Urinary bladder (tissue), 4 donors: Measurements from ENCODE around the gene TSHR. TPM values are rescaled to one million over a fixed set of nuclear protein-coding genes. Genes with fewer than 3 reads are reported as not detected.
"Not testable (repeated sequence)": the region's sequence is repeated elsewhere in the genome, so short reads cannot be mapped to it uniquely, and the experiment has no call there.

Experiments
- DNase-seq: peaks from one replicate; pipeline ENCODE4 v3.0.0-alpha.2; 2015; ENCODE audit errors: extremely low spot score
- H3K27ac ChIP-seq: one replicate; pipeline ENCODE4 v1.5.1; 2013; ENCODE audit warnings: low read depth, mild to moderate bottlenecking, moderate library complexity
- H3K36me3 ChIP-seq: one replicate; pipeline ENCODE4 v1.6.1; 2013; ENCODE audit warnings: mild to moderate bottlenecking, moderate library complexity; ENCODE audit not compliant: insufficient read depth
- H3K4me1 ChIP-seq: one replicate; pipeline ENCODE4 v1.6.1; 2013; ENCODE audit warnings: mild to moderate bottlenecking, moderate library complexity; ENCODE audit not compliant: insufficient read depth
- H3K4me3 ChIP-seq: one replicate; pipeline ENCODE4 v1.5.1; 2013; ENCODE audit warnings: low read depth, low read length
- WGBS: extraction: QIAGEN DNeasy Blood & Tissue Kit; methylation state at CpG from one replicate; pipeline ENCODE4 v1.1.7; 2013; 5-methylcytosine and 5-hydroxymethylcytosine counted together
- polyA plus RNA-seq: library from polyadenylated mRNA; stranded (reverse); fragments of 200-250 nt; gene quantifications from one replicate; pipeline ENCODE4 v1.2.3, GENCODE V29; 2013
- total RNA-seq: library from RNA; depleted of rRNA; stranded (reverse); fragments of >200 nt; gene quantifications from one replicate; pipeline ENCODE4 v1.2.3, GENCODE V29; 2014
- donor health status: healthy with polysubstance abuse.
- donor health status: healthy.

Gene TSHR
- total and polyA plus RNA-seq, 2 donors, result 0.16 to 1.1 TPM

- WGBS, result 88% methylated on average over 1 of the region's 1 CpG
- Histone ChIP-seq H3K4me1 (no peaks in the 10 kb centered on the region), H3K36me3 (no peaks in the 10 kb centered on the region), H3K4me3 (no peak overlapping the region), H3K27ac (no peak overlapping the region)
- DNase-seq, result no peak
Observed at GRCh38 chr14:80940146-80940545, 15.3 kb upstream of the TSHR start.

GRCh38 chr14:80941241-80942185 lies 13.9 kb upstream of the TSHR start, which contains the start of gene CEP128:
CEP128 (minus strand) TSS chr14:80941738.
- peak; percentile 95 for DNase-seq
- Histone ChIP-seq H3K27ac (no peak within 1 kb of the TSS), H3K4me1 (no peaks in the 10 kb centered on the region), H3K36me3 (no peaks in the 10 kb centered on the region), H3K4me3 (peak within 1 kb of the TSS; percentile 62)
- 2% methylated on average over 40 of the region's 40 CpGs for WGBS

GRCh38 chr14:80942191-80942600 lies 13.2 kb upstream of the TSHR start:
- DNase-seq, result no peak
- 40% methylated on average over 5 of the region's 5 CpGs for WGBS

GRCh38 chr14:80944861-80945617 lies 10.4 kb upstream of the TSHR start:
- no peak for DNase-seq
- WGBS, result 86% methylated on average over 5 of the region's 5 CpGs
- H3K4me3 ChIP-seq, result no peak overlapping the region
- H3K36me3 ChIP-seq, result no peaks in the 10 kb centered on the region
- H3K4me1 ChIP-seq, result no peaks in the 10 kb centered on the region
- H3K27ac ChIP-seq, result no peak overlapping the region

More at GRCh38 chr14:80942191-80942600, 13.2 kb upstream of the TSHR start:
- Histone ChIP-seq H3K36me3 (no peaks in the 10 kb centered on the region), H3K4me3 (peak overlapping the region; percentile 62), H3K27ac (no peak overlapping the region), H3K4me1 (no peaks in the 10 kb centered on the region)

GRCh38 chr14:80946187-80946586 lies 9.2 kb upstream of the TSHR start:
- no peak overlapping the region for H3K27ac ChIP-seq
- no peaks in the 10 kb centered on the region for H3K36me3 ChIP-seq
- H3K4me1 ChIP-seq, result no peaks in the 10 kb centered on the region
- DNase-seq, result no peak
- H3K4me3 ChIP-seq, result no peak overlapping the region
- 76% methylated on average over 1 of the region's 1 CpG for whole genome bisulfite sequencing

GRCh38 chr14:80946797-80947196 lies 8.6 kb upstream of the TSHR start:
- H3K27ac ChIP-seq, result no peak overlapping the region
- no peak for DNase-seq
- no peaks in the 10 kb centered on the region for H3K36me3 ChIP-seq
- no peak overlapping the region for H3K4me3 ChIP-seq
- WGBS, result 61% methylated on average over 4 of the region's 4 CpGs
- no peaks in the 10 kb centered on the region for H3K4me1 ChIP-seq

- Histone ChIP-seq H3K4me3 (no peak overlapping the region), H3K36me3 (no peaks in the 10 kb centered on the region), H3K27ac (no peak overlapping the region), H3K4me1 (no peaks in the 10 kb centered on the region)
- no peak for DNase-seq
- 35% methylated on average over 1 of the region's 1 CpG for WGBS
Observed at GRCh38 chr14:80948291-80948690, 7.1 kb upstream of the TSHR start.

- Histone ChIP-seq H3K4me1 (no peaks in the 10 kb centered on the region), H3K4me3 (no peak overlapping the region), H3K36me3 (no peaks in the 10 kb centered on the region), H3K27ac (no peak overlapping the region)
- WGBS, result 83% methylated on average over 4 of the region's 4 CpGs
- DNase-seq, result no peak
Observed at GRCh38 chr14:80951491-80951890, 3.9 kb upstream of the TSHR start.

- H3K36me3 ChIP-seq, H3K4me1 ChIP-seq, H3K27ac ChIP-seq, DNase-seq, H3K4me3 ChIP-seq: not testable (repeated sequence)
- 86% methylated on average over 18 of the region's 18 CpGs for WGBS
Observed at GRCh38 chr14:80953211-80953610, 2.2 kb upstream of the TSHR start.

GRCh38 chr14:80954687-80955299 lies 628 bp upstream of the TSHR start:
- under 1% methylated on average over 29 of the region's 29 CpGs for WGBS
- H3K27ac ChIP-seq, result no peak overlapping the region
- DNase-seq, result no peak

GRCh38 chr14:80956102-80956501 lies 681 bp downstream of the TSHR start:
- Histone ChIP-seq H3K4me3 (no peak overlapping the region), H3K27ac (no peak overlapping the region), H3K4me1 (no peaks in the 10 kb centered on the region), H3K36me3 (no peaks in the 10 kb centered on the region)
- 73% methylated on average over 2 of the region's 2 CpGs for WGBS
- no peak for DNase-seq

More at GRCh38 chr14:80954687-80955299, 628 bp upstream of the TSHR start:
- Histone ChIP-seq H3K4me1 (no peaks in the 10 kb centered on the region), H3K4me3 (peak overlapping the region; percentile 48), H3K36me3 (no peaks in the 10 kb centered on the region)

GRCh38 chr14:80956922-80957321 lies 1.5 kb downstream of the TSHR start:
- H3K4me3 ChIP-seq, result no peak overlapping the region
- no peaks in the 10 kb centered on the region for H3K4me1 ChIP-seq
- no peak for DNase-seq
- 77% methylated on average over 1 of the region's 1 CpG for WGBS
- H3K36me3 ChIP-seq, result no peaks in the 10 kb centered on the region
- no peak overlapping the region for H3K27ac ChIP-seq

- H3K4me3 ChIP-seq, result no peak overlapping the region
- WGBS, result 77% methylated on average over 2 of the region's 2 CpGs
- DNase-seq, result no peak
- H3K4me1 ChIP-seq, result no peaks in the 10 kb centered on the region
- no peak overlapping the region for H3K27ac ChIP-seq
- H3K36me3 ChIP-seq, result no peaks in the 10 kb centered on the region
Observed at GRCh38 chr14:80957613-80958012, 2.2 kb downstream of the TSHR start.
